HG03095 (cell line): ENCODE results near the gene EIF2B2.
"Not testable (repeated sequence)": the region's sequence is repeated elsewhere in the genome, so short reads cannot be mapped to it uniquely, and the experiment has no call there.

Source experiments
- ATAC-seq: cut with Tn5 transposase; IDR thresholded peaks from one replicate; pipeline ENCODE4 v1.9.1; 2021; ENCODE audit warnings: moderate library complexity; ENCODE audit not compliant: unreplicated experiment

EIF2B2 gene

GRCh38 chr14:74988131-74988530 lies 14.6 kb upstream of the EIF2B2 start:
- ATAC-seq: no peak

GRCh38 chr14:74988993-74989392 lies 13.7 kb upstream of the EIF2B2 start:
- no peak for ATAC-seq

- not testable (repeated sequence) for ATAC-seq
Observed at GRCh38 chr14:74994182-74994581, 8.5 kb upstream of the EIF2B2 start.

- ATAC-seq: not testable (repeated sequence)
Observed at GRCh38 chr14:74995781-74996180, 6.9 kb upstream of the EIF2B2 start.

GRCh38 chr14:75001261-75001660 lies 1.5 kb upstream of the EIF2B2 start:
- ATAC-seq: no peak

- no peak for ATAC-seq
Observed at GRCh38 chr14:75001899-75002298, 822 bp upstream of the EIF2B2 start.

- ATAC-seq: no peak
Observed at GRCh38 chr14:75003250-75004027, 718 bp downstream of the EIF2B2 start.

GRCh38 chr14:75005357-75005756 lies 2.6 kb downstream of the EIF2B2 start:
- no peak for ATAC-seq

GRCh38 chr14:75009176-75009575 lies 6.5 kb downstream of the EIF2B2 start:
- ATAC-seq: no peak

- no peak for ATAC-seq
Observed at GRCh38 chr14:75010472-75011093, 7.9 kb downstream of the EIF2B2 start.

GRCh38 chr14:75011356-75011994 lies 8.8 kb downstream of the EIF2B2 start:
- ATAC-seq: no peak

GRCh38 chr14:75013290-75013689 lies 10.6 kb downstream of the EIF2B2 start:
- ATAC-seq: no peak

- no peak for ATAC-seq
Observed at GRCh38 chr14:75015496-75015895, 12.8 kb downstream of the EIF2B2 start.

- no peak for ATAC-seq
Observed at GRCh38 chr14:75016815-75017214, 14.1 kb downstream of the EIF2B2 start.

- ATAC-seq: no peak
Observed at GRCh38 chr14:75018694-75019093, 16.0 kb downstream of the EIF2B2 start.

GRCh38 chr14:75022655-75023054 lies 19.9 kb downstream of the EIF2B2 start:
- ATAC-seq: no peak

- ATAC-seq: no peak
Observed at GRCh38 chr14:75023108-75023507, 20.4 kb downstream of the EIF2B2 start.

GRCh38 chr14:75025082-75025481 lies 22.4 kb downstream of the EIF2B2 start:
- no peak for ATAC-seq

GRCh38 chr14:75025876-75026275 lies 23.2 kb downstream of the EIF2B2 start:
- no peak for ATAC-seq

GRCh38 chr14:75030147-75030546 lies 27.4 kb downstream of the EIF2B2 start:
- no peak for ATAC-seq

GRCh38 chr14:75032939-75033338 lies 30.2 kb downstream of the EIF2B2 start:
- no peak for ATAC-seq

- no peak for ATAC-seq
Observed at GRCh38 chr14:75040507-75040906, 37.8 kb downstream of the EIF2B2 start.
